ENCODE measurements around the gene STAC.
"Not testable (repeated sequence)": the region's sequence is repeated elsewhere in the genome, so short reads cannot be mapped to it uniquely, and the experiment has no call there.

STAC gene

GRCh38 chr3:36494461-36495109 lies 114.3 kb downstream of the STAC start:
- no peak for TF ChIP-seq CTCF (IDR thresholded peaks at IDR 0.05; ENCODE audit: insufficient read depth, low read length, poor library complexity, severe bottlenecking)
- no peak for DNase-seq (ENCODE audit: extremely low read depth, insufficient read length)
- Histone ChIP-seq H3K27me3 (replicated peaks; ENCODE audit: control insufficient read depth, insufficient read depth, low read length) (no peaks in the 10 kb centered on the region), H3K4me3 (replicated peaks; ENCODE audit: low read depth, low read length) (no peak overlapping the region), H3K36me3 (ENCODE audit: control insufficient read depth, insufficient read depth, low read length) (no peaks in the 10 kb centered on the region)

GRCh38 chr3:36496684-36497633 lies 116.7 kb downstream of the STAC start:
- no peak for DNase-seq (ENCODE audit: extremely low read depth, insufficient read length)
- Histone ChIP-seq H3K4me3 (replicated peaks; ENCODE audit: low read depth, low read length) (no peak overlapping the region), H3K27me3 (replicated peaks; ENCODE audit: control insufficient read depth, insufficient read depth, low read length) (no peaks in the 10 kb centered on the region), H3K36me3 (ENCODE audit: control insufficient read depth, insufficient read depth, low read length) (no peaks in the 10 kb centered on the region)
- no peak for TF ChIP-seq CTCF (IDR thresholded peaks at IDR 0.05; ENCODE audit: insufficient read depth, low read length, poor library complexity, severe bottlenecking)

GRCh38 chr3:36500053-36500452 lies 119.7 kb downstream of the STAC start:
- DNase-seq (ENCODE audit: extremely low read depth, insufficient read length); H3K27me3 ChIP-seq (replicated peaks; ENCODE audit: control insufficient read depth, insufficient read depth, low read length); H3K36me3 ChIP-seq (ENCODE audit: control insufficient read depth, insufficient read depth, low read length); H3K4me3 ChIP-seq (replicated peaks; ENCODE audit: low read depth, low read length): not testable (repeated sequence)

- DNase-seq (ENCODE audit: extremely low read depth, insufficient read length): no peak
- TF ChIP-seq CTCF (IDR thresholded peaks at IDR 0.05; ENCODE audit: insufficient read depth, low read length, poor library complexity, severe bottlenecking): no peak
- Histone ChIP-seq H3K27me3 (replicated peaks; ENCODE audit: control insufficient read depth, insufficient read depth, low read length) (no peaks in the 10 kb centered on the region), H3K4me3 (replicated peaks; ENCODE audit: low read depth, low read length) (no peak overlapping the region), H3K36me3 (ENCODE audit: control insufficient read depth, insufficient read depth, low read length) (no peaks in the 10 kb centered on the region)
Measured at GRCh38 chr3:36501616-36502015, 121.3 kb downstream of the STAC start.

- Histone ChIP-seq H3K27me3 (replicated peaks; ENCODE audit: control insufficient read depth, insufficient read depth, low read length) (no peaks in the 10 kb centered on the region), H3K4me3 (replicated peaks; ENCODE audit: low read depth, low read length) (no peak overlapping the region), H3K36me3 (ENCODE audit: control insufficient read depth, insufficient read depth, low read length) (no peaks in the 10 kb centered on the region)
- no peak for DNase-seq (ENCODE audit: extremely low read depth, insufficient read length)
- no peak for TF ChIP-seq CTCF (IDR thresholded peaks at IDR 0.05; ENCODE audit: insufficient read depth, low read length, poor library complexity, severe bottlenecking)
Measured at GRCh38 chr3:36505393-36505792, 125.1 kb downstream of the STAC start.

- Histone ChIP-seq H3K4me3 (replicated peaks; ENCODE audit: low read depth, low read length) (no peak overlapping the region), H3K27me3 (replicated peaks; ENCODE audit: control insufficient read depth, insufficient read depth, low read length) (no peaks in the 10 kb centered on the region), H3K36me3 (ENCODE audit: control insufficient read depth, insufficient read depth, low read length) (no peaks in the 10 kb centered on the region)
- no peak for TF ChIP-seq CTCF (IDR thresholded peaks at IDR 0.05; ENCODE audit: insufficient read depth, low read length, poor library complexity, severe bottlenecking)
- no peak for DNase-seq (ENCODE audit: extremely low read depth, insufficient read length)
Measured at GRCh38 chr3:36511791-36512486, 131.6 kb downstream of the STAC start.
